Cerebellar nuclear complex (tissue), 1 donor: Measurements from ENCODE around the gene PTH2R.
"Not testable (repeated sequence)": the region's sequence is repeated elsewhere in the genome, so short reads cannot be mapped to it uniquely, and the experiment has no call there.

Source experiments
- DNase-seq, 2 experiments: peaks; one replicate each; lab custom pipeline; 2025; lab: John Stamatoyannopoulos, UW

PTH2R gene

DNA sequence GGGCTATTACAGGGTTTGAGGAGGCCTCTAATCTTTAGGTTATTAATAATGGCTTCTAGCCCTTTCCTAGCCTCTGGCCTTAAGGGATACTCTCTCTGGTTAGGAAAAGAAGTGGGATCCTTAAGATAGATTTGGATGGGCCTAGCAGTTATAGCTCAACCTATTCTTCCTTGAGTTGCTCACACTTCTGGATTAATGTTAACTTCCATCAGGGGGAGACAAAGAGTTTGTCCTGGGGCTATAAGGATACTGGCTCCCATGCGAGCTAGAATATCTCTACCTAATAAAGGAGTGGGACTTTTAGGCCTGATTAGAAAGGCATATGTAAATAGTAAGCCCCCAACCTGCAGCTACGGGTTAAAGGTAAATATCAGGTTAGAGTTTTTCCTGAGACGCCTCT lies 14.3 kb upstream of the PTH2R start:
- no peak for DNase-seq

GRCh38 chr2:208396796-208397195 lies 9.8 kb upstream of the PTH2R start:
- DNase-seq = not testable (repeated sequence)

GRCh38 chr2:208399201-208399600 lies 7.4 kb upstream of the PTH2R start:
- no peak for DNase-seq

- no peak for DNase-seq
These were observed 1.1 kb downstream of the PTH2R start for GRCh38 chr2:208407667-208408066.

DNA sequence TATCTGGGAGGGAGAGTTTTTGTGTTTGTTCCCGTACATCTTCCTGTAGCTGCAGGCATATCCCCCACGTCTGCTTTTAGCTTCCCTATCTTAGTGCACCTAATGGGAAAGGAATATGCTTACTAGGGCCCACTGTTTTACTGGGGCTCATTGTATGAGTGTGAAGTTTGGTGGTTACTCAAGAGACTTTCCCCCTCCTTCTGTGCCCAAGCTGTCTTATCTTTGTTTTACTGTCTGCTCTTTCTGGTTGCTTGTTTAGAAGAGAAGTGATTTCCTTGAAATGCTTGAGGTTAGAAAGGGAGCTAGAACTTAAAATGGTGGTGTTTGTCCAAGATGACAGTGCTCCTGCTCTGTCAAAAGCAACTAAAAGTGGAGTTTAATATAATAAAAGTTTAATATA lies 7.3 kb downstream of the PTH2R start:
- DNase-seq = no peak

- no peak for DNase-seq
These were observed 8.7 kb downstream of the PTH2R start for GRCh38 chr2:208415255-208415654.

GRCh38 chr2:208415897-208416296 lies 9.3 kb downstream of the PTH2R start:
- no peak for DNase-seq

GRCh38 chr2:208426412-208427045 lies 19.9 kb downstream of the PTH2R start:
- no peak for DNase-seq

DNA sequence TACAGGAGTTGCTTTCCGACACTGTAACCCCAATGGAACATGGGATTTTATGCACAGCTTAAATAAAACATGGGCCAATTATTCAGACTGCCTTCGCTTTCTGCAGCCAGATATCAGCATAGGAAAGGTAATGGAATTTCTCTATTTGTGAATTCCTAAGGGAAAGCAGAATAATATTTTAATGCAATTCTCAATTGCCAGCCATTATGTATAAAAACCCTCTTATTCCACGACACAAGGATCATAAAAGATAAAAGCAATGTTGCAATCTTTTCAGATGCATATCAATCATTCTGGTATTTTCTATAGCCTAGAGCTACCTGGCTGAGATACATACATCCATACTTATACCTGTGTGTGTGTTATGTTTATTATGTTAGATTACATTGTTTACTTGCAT lies 31.2 kb downstream of the PTH2R start:
- DNase-seq = no peak

- DNase-seq = no peak
These were observed 34.1 kb downstream of the PTH2R start for GRCh38 chr2:208440716-208441115.

DNA sequence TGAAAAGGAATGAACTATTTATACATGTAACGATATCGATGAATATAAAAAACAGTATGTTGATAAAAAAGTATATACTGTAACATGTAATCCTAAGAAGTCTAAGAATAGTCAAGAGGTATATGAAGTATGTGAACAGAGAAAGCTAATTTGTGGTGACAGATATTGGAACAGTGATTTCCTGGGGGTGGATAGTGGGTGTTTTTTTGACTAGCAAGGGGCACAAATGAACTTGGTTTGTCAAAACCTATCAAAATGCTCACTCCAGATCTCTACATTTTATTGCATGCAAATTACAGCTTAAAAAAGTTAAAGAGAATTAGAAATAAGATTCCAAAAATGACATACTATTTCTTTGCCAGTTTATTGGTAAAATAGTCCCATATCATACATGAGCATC lies 35.4 kb downstream of the PTH2R start:
- no peak for DNase-seq

- not testable (repeated sequence) for DNase-seq
These were observed 40.9 kb downstream of the PTH2R start for GRCh38 chr2:208447447-208447846.

DNA sequence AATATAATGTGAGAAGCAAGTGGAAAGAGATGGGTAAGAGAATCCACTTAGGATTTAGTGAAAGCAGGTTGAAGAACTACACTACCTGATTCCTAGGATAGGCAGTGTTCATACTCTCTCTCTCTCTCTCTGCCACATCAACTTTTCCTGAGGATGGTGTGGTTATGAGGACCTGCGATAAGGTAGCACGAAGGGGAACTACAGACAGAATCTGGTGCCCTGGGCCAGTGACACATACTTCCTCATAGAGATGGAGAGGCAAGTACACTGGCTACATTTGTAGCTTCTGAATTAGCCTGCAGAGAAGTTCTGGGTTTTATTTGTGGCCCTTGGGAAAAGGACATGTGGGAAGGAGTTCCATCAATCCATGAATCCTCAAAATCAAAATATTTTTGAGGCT lies 44.5 kb downstream of the PTH2R start:
- no peak for DNase-seq

GRCh38 chr2:208454861-208455260 lies 48.3 kb downstream of the PTH2R start:
- no peak for DNase-seq

GRCh38 chr2:208463721-208464120 lies 57.1 kb downstream of the PTH2R start:
- DNase-seq = no peak

DNA sequence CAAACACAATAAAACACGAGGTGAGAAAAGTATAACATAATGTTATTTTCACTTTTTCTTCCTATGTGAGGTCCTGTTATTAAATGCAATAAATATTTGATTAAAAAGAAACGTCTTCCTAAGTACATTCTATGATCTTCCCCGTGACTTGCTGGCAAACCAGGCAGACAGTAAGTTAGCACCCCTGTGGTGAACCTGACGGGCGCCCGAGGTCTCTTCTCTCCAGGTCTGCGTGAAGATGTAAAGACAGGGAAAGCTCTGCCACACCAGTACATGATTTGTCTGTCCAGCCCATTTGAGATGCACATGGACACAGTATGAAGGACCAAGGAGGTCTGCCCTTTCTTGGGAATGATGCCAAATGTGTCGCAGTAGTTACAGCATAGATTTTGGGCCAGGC lies 57.6 kb downstream of the PTH2R start:
- no peak for DNase-seq

DNA sequence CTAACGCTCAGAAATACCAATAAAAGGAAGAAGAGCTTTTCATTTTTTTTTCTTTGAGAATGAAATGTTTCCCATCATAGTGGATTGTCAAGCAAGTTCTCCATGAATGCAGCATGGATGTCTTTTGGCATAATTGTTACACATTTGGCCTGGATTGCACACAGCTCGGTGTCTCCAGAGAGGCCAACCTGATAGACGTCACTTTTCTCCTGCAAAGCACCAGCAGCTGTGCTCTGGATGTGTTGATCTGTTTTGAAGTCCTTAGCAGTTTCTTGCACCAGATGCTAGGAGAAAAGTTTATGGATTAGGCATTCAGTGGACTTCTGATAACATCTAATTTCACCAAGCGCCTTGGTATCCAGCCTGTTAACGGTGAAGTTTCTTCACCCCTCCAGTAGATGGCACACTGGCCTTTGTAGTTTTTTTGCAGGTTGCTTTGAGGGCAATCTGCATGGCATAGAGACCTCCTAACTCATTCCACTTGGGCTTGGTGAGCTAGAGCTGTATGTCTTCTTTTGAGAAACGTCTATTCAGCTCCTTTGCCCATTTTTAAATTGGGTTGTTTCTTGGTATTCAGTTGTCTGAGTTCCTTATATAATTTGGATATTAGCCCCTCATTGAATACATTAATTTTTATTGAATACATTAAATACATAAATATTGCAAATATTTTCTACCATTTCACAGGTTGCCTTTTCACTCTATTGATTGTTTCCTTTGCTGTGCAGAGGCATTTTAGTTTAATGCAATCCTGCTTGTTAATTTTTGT lies 59.7 kb downstream of the PTH2R start:
- no peak for DNase-seq

GRCh38 chr2:208466920-208467298 lies 60.3 kb downstream of the PTH2R start:
- no peak for DNase-seq

DNA sequence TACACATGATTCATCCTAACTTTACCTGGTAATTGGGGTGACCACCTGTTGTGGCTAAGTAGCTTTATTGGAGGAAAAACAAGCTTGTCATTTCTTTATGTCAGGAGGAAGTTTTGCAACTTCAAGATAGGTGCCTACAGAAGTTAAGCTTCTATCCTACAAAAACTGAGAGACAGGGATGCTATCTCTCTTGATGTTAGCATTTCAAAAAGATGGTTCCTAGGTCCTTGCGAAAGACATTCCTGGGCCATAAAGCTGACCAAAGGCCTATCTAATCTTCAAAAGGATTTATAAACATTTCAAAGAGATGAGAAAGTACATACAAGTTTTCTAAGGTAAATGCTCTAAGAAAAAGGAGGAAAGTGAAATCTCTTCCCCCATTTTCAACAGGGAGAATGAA lies 61.0 kb downstream of the PTH2R start:
- DNase-seq = no peak

GRCh38 chr2:208477741-208478140 lies 71.1 kb downstream of the PTH2R start:
- DNase-seq = no peak

GRCh38 chr2:208479342-208479741 lies 72.8 kb downstream of the PTH2R start:
- DNase-seq = no peak

- not testable (repeated sequence) for DNase-seq
These were observed 75.4 kb downstream of the PTH2R start for GRCh38 chr2:208481945-208482344.

GRCh38 chr2:208482453-208483015 lies 75.9 kb downstream of the PTH2R start:
- not testable (repeated sequence) for DNase-seq
